H1 (cell line): ENCODE results near the gene TMEM117. TPM values are rescaled to one million over a fixed set of nuclear protein-coding genes. Genes with fewer than 3 reads are reported as not detected.

ENCODE experiments used
- CTCF ChIA-PET: fragments of 300-600 bp; sonication (Branson Sonifier 250); formaldehyde crosslinking; loops from one replicate; lab custom pipeline; 2021; ENCODE audit not compliant: partially characterized antibody; lab: Charles Lee
- POLR2A ChIA-PET: fragments of 300-600 bp; sonication (Branson Sonifier 250); formaldehyde crosslinking; loops from one replicate; lab custom pipeline; 2021; ENCODE audit warnings: inconsistent platforms; ENCODE audit not compliant: partially characterized antibody; lab: Charles Lee
- DNase-seq, 2 experiments: peaks; one replicate each; pipeline versions ENCODE4 v3.0.0 to v3.0.0-alpha.2; 2010 to 2022; ENCODE audit warnings: low spot score in 2 of 2, low read depth in 1 of 2, mixed read lengths in 1 of 2
- FAIRE-seq: peaks from 2 replicates; lab custom pipeline; 2011; peaks lifted over from hg19 to GRCh38; lab: Jason Lieb, UNC
- H2AFZ ChIP-seq: 2 replicates; pipeline ENCODE4 v1.8.1; 2012; ENCODE audit warnings: low read length, inconsistent platforms
- H2AK5ac ChIP-seq: 2 replicates; pipeline ENCODE4 v1.6.1; 2013; ENCODE audit warnings: low read depth, low read length
- H2BK120ac ChIP-seq: replicated peaks from 2 replicates; pipeline ENCODE3; 2013; ENCODE audit warnings: low read depth, low read length, inconsistent platforms
- H2BK12ac ChIP-seq: 2 replicates; pipeline ENCODE4 v1.6.1; 2013; ENCODE audit warnings: low read depth, low read length
- H2BK15ac ChIP-seq: 2 replicates; pipeline ENCODE4 v1.6.1; 2013; ENCODE audit warnings: low read length
- H2BK20ac ChIP-seq: 2 replicates; pipeline ENCODE4 v1.6.1; 2013; ENCODE audit warnings: low read length
- H2BK5ac ChIP-seq: 2 replicates; pipeline ENCODE4 v1.6.1; 2013; ENCODE audit warnings: low read depth, low read length
- H3K14ac ChIP-seq: 2 replicates; pipeline ENCODE4 v1.6.1; 2013; ENCODE audit warnings: inconsistent platforms; ENCODE audit not compliant: insufficient read length
- H3K18ac ChIP-seq: 2 replicates; pipeline ENCODE4 v1.6.1; 2013; ENCODE audit warnings: low read length; ENCODE audit errors: extremely low read depth
- H3K23ac ChIP-seq: 2 replicates; pipeline ENCODE4 v1.6.1; 2013; ENCODE audit warnings: inconsistent platforms; ENCODE audit not compliant: insufficient read length
- H3K23me2 ChIP-seq: 2 replicates; pipeline ENCODE4 v1.6.1; 2013; ENCODE audit warnings: low read depth, low read length
- H3K27ac ChIP-seq: 2 replicates; pipeline ENCODE4 v1.6.1; 2011; ENCODE audit warnings: low read depth, low read length, inconsistent platforms
- H3K27me3 ChIP-seq, 4 experiments: replicated peaks in 1 of 4; 1 replicate in 1 of 4; 2 replicates in 3 of 4; pipeline versions ENCODE4 v1.6.1 to v1.8.1; 2011 to 2013; ENCODE audit warnings: low read length in 3 of 4, mild to moderate bottlenecking in 3 of 4, inconsistent platforms in 2 of 4, mixed read lengths in 2 of 4, moderate library complexity in 1 of 4; ENCODE audit not compliant: control insufficient read depth in 3 of 4, insufficient read depth in 3 of 4; ENCODE audit errors: extremely low read depth in 1 of 4
- H3K36me3 ChIP-seq, 4 experiments: 2 replicates each; pipeline versions ENCODE4 v1.6.1 to v1.8.1; 2011 to 2013; ENCODE audit warnings: mild to moderate bottlenecking in 4 of 4, low read length in 3 of 4, moderate library complexity in 2 of 4, control low read depth in 1 of 4, inconsistent platforms in 1 of 4; ENCODE audit not compliant: insufficient read depth in 4 of 4, control insufficient read depth in 2 of 4
- H3K4ac ChIP-seq: replicated peaks from 2 replicates; pipeline ENCODE3; 2013; ENCODE audit warnings: low read length, low read depth, mixed read lengths, inconsistent platforms; ENCODE audit not compliant: insufficient read length
- H3K4me1 ChIP-seq, 4 experiments: replicated peaks in 1 of 4; 1 replicate in 1 of 4; 2 replicates in 3 of 4; pipeline versions ENCODE4 v1.6.1 to v1.8.1; 2011 to 2013; ENCODE audit warnings: low read length in 3 of 4, inconsistent platforms in 2 of 4, mixed read lengths in 1 of 4; ENCODE audit not compliant: insufficient read depth in 4 of 4, control insufficient read depth in 3 of 4
- H3K4me2 ChIP-seq, 2 experiments: 2 replicates each; pipeline versions ENCODE4 v1.6.1 to v1.8.1; 2011 to 2013; ENCODE audit warnings: low read depth in 2 of 2, low read length in 2 of 2, control low read depth in 1 of 2, inconsistent platforms in 1 of 2, mild to moderate bottlenecking in 1 of 2; ENCODE audit not compliant: insufficient read depth in 1 of 2
- H3K4me3 ChIP-seq, 4 experiments: fragments of 200-600, 300-600 bp in 1 of 4; sonication (generic), shearing (Covaris generic), sonication (Bioruptor Twin) in 1 of 4; 2 replicates each; pipeline versions ENCODE4 v1.5.1 to v1.8.1; 2011 to 2016; ENCODE audit warnings: low read length in 4 of 4, low read depth in 3 of 4, control low read depth in 2 of 4, inconsistent platforms in 2 of 4, mild to moderate bottlenecking in 2 of 4, mixed read lengths in 1 of 4, moderate library complexity in 1 of 4; ENCODE audit not compliant: insufficient read depth in 2 of 4; ENCODE audit errors: extremely low read depth in 1 of 4
- H3K56ac ChIP-seq: replicated peaks from 2 replicates; pipeline ENCODE3; 2013; ENCODE audit warnings: low read depth, mild to moderate bottlenecking, mixed read lengths, low read length, inconsistent platforms; ENCODE audit not compliant: insufficient read length
- H3K79me1 ChIP-seq: 2 replicates; pipeline ENCODE4 v1.6.1; 2013; ENCODE audit warnings: low read depth, low read length, control low read depth
- H3K79me2 ChIP-seq, 2 experiments: 2 replicates each; pipeline versions ENCODE4 v1.6.1 to v1.8.1; 2012 to 2013; ENCODE audit warnings: low read length in 2 of 2, mild to moderate bottlenecking in 2 of 2, inconsistent platforms in 1 of 2; ENCODE audit not compliant: insufficient read depth in 2 of 2, control insufficient read depth in 1 of 2
- H3K9ac ChIP-seq, 4 experiments: replicated peaks in 1 of 4; 1 replicate in 1 of 4; 2 replicates in 3 of 4; pipeline versions ENCODE4 v1.6.1 to v1.8.1; 2011 to 2013; ENCODE audit warnings: low read depth in 3 of 4, low read length in 3 of 4, control low read depth in 2 of 4, mild to moderate bottlenecking in 2 of 4, moderate library complexity in 2 of 4, inconsistent platforms in 1 of 4; ENCODE audit errors: extremely low read depth in 1 of 4
- H3K9me3 ChIP-seq, 2 experiments: 2 replicates each; pipeline versions ENCODE4 v1.6.1 to v1.8.1; 2012 to 2013; ENCODE audit warnings: mild to moderate bottlenecking in 2 of 2, moderate library complexity in 2 of 2, control low read depth in 1 of 2, inconsistent platforms in 1 of 2, low read depth in 1 of 2, low read length in 1 of 2, mixed read lengths in 1 of 2; ENCODE audit not compliant: insufficient read depth in 2 of 2
- H4K20me1 ChIP-seq, 2 experiments: replicated peaks in 1 of 2; 2 replicates each; pipeline versions ENCODE3 to v1.8.1; 2011 to 2013; ENCODE audit warnings: inconsistent platforms in 2 of 2, low read length in 2 of 2, mild to moderate bottlenecking in 1 of 2; ENCODE audit not compliant: insufficient read depth in 2 of 2, control insufficient read depth in 1 of 2
- H4K5ac ChIP-seq: 2 replicates; pipeline ENCODE4 v1.6.1; 2013; ENCODE audit warnings: low read length, low read depth, mixed read lengths, inconsistent platforms; ENCODE audit not compliant: insufficient read length
- H4K8ac ChIP-seq: 2 replicates; pipeline ENCODE4 v1.8.0; 2013; ENCODE audit warnings: mild to moderate bottlenecking, moderate library complexity, low read length, inconsistent platforms; ENCODE audit not compliant: insufficient read depth; ENCODE audit errors: extremely low read depth
- H4K91ac ChIP-seq: replicated peaks from 2 replicates; pipeline ENCODE3; 2013; ENCODE audit warnings: low read length, mixed read lengths, inconsistent platforms; ENCODE audit not compliant: insufficient read length
- CEBPB ChIP-seq: IDR thresholded peaks from 2 replicates; pipeline ENCODE4 v1.6.1; 2012; ENCODE audit warnings: low read depth, low read length
- RFX5 ChIP-seq: IDR thresholded peaks from 2 replicates; pipeline ENCODE4 v1.6.1; 2011; ENCODE audit warnings: low read depth, low read length, improper control_type of control experiment, borderline replicate concordance
- TBP ChIP-seq: IDR thresholded peaks from 2 replicates; pipeline ENCODE4 v1.6.1; 2011; ENCODE audit warnings: low read depth, low read length, improper control_type of control experiment
- WGBS, 2 experiments: shearing (Covaris generic) in 1 of 2; methylation state at CpG; one replicate each; pipeline versions ENCODE4 v1.1.6 to v1.1.7; 2013 to 2015; ENCODE audit warnings: low lambda C conversion rate in 2 of 2, mixed read lengths in 2 of 2, inconsistent platforms in 1 of 2, low coverage in 1 of 2, missing lambda C conversion rate in 1 of 2; ENCODE audit not compliant: insufficient replicate concordance in 2 of 2, insufficient coverage in 1 of 2, insufficient read length in 1 of 2; ENCODE audit errors: extremely low coverage in 1 of 2, missing lambda C conversion rate in 1 of 2; 5-methylcytosine and 5-hydroxymethylcytosine counted together
- polyA plus RNA-seq, 7 experiments: library from polyadenylated mRNA; depleted of rRNA in 3 of 7; stranded (reverse) in 5 of 7; unstranded in 2 of 7; fragments of >200 nt in 5 of 7; fragments of 200-250 nt in 2 of 7; gene quantifications; 1 replicate in 5 of 7; 2 replicates in 1 of 7; 4 replicates in 1 of 7; pipeline versions ENCODE4 v1.2.1 to v1.2.3, GENCODE V29; 2011 to 2013; ENCODE audit warnings: missing spikeins in 2 of 7, mixed read lengths in 2 of 7
- total RNA-seq: library from RNA; stranded (reverse); fragmentation: NEBNext Ultra II Directional; extraction: Animal tissue kit (Norgen Biotek cat#: 25700); gene quantifications from 2 replicates; pipeline ENCODE4 v1.2.1, GENCODE V29; 2021

Gene TMEM117
- total and polyA plus RNA-seq, 2 of the 8 experiments (the other 6 are each of a cell fraction or from before 2014, with no cell fraction given), result 0.80 to 1.4 TPM

- DNase-seq (no peak), FAIRE-seq (no peak)
- no peak overlapping the region for H2BK5ac ChIP-seq
- no peak overlapping the region for H3K9ac ChIP-seq
- no peak overlapping the region for H3K4me2 ChIP-seq
- no peak overlapping the region for H3K14ac ChIP-seq
- H4K8ac ChIP-seq, result no peak overlapping the region
- peaks cover 0 to 2% of the 10 kb centered on the region in 2 experiments; a peak in 1 of 4 replicates for H3K9me3 ChIP-seq
- CTCF ChIA-PET, result no interaction called here
- H3K79me2 ChIP-seq, result no peaks in the 10 kb centered on the region
- no peaks in the 10 kb centered on the region for H4K20me1 ChIP-seq
- POLR2A ChIA-PET, result no interaction called here
- H2AFZ ChIP-seq, result no peak overlapping the region
- no peak overlapping the region for H2AK5ac ChIP-seq
- no peaks in the 10 kb centered on the region for H3K23me2 ChIP-seq
- H3K56ac ChIP-seq, result no peak overlapping the region
- H3K27me3 ChIP-seq, result no peaks in the 10 kb centered on the region
- H3K36me3 ChIP-seq, result no peaks in the 10 kb centered on the region
- H3K4ac ChIP-seq, result no peak overlapping the region
- H4K5ac ChIP-seq, result no peak overlapping the region
- no peak overlapping the region for H2BK120ac ChIP-seq
- H2BK12ac ChIP-seq, result no peak overlapping the region
- H3K27ac ChIP-seq, result no peak overlapping the region
- H2BK15ac ChIP-seq, result no peak overlapping the region
- TF ChIP-seq TBP (no peak), RFX5 (no peak), CEBPB (no peak)
- WGBS, 2 experiments, result 83% methylated on average over 3 of the region's 3 CpGs; no CpG with 5 or more reads in 1 of the 2 experiments
- H4K91ac ChIP-seq, result no peak overlapping the region
- H3K4me1 ChIP-seq, result no peaks in the 10 kb centered on the region
- H3K23ac ChIP-seq, result no peak overlapping the region
- H3K79me1 ChIP-seq, result no peaks in the 10 kb centered on the region
- H3K18ac ChIP-seq, result no peak overlapping the region
- no peak overlapping the region for H2BK20ac ChIP-seq
- H3K4me3 ChIP-seq, result no peak overlapping the region
Measured at GRCh38 chr12:44025499-44025898, 189.6 kb downstream of the TMEM117 start.
